ENCODE results near the gene CHRD.

CHRD gene

GRCh38 chr3:184360929-184361531, 18.8 kb upstream of the CHRD start:
- DNase-seq (ENCODE audit: low read depth), result no peak

GRCh38 chr3:184361532-184361931, 18.3 kb upstream of the CHRD start, which contains the start of the genes CLCN2 and POLR2H:
CLCN2 (minus strand) TSS chr3:184361605; CDS start chr3:184361479, 126 bp downstream.
POLR2H (plus strand) TSS chr3:184361710; CDS start chr3:184363493, 1,783 bp downstream.
- DNase-seq (ENCODE audit: low read depth), result peak; percentile 12

GRCh38 chr3:184361932-184362667, 17.8 kb upstream of the CHRD start:
- no peak for DNase-seq (ENCODE audit: low read depth)

GRCh38 chr3:184362668-184363546, 16.9 kb upstream of the CHRD start:
- DNase-seq (ENCODE audit: low read depth), result peak; percentile 91

GRCh38 chr3:184366619-184367289, 13.1 kb upstream of the CHRD start:
- DNase-seq (ENCODE audit: low read depth), result no peak

- DNase-seq (ENCODE audit: low read depth), result no peak
These were observed 11.7 kb upstream of the CHRD start for GRCh38 chr3:184368116-184368515.

- DNase-seq (ENCODE audit: low read depth), result no peak
These were observed 11.2 kb upstream of the CHRD start for GRCh38 chr3:184368586-184369183.

GRCh38 chr3:184371570-184372018, 8.3 kb upstream of the CHRD start:
- peak; percentile 35 for DNase-seq (ENCODE audit: low read depth)

GRCh38 chr3:184372296-184372821, 7.5 kb upstream of the CHRD start:
- no peak for DNase-seq (ENCODE audit: low read depth)

- DNase-seq (ENCODE audit: low read depth), result no peak
These were observed 6.9 kb upstream of the CHRD start for GRCh38 chr3:184372911-184373310.

GRCh38 chr3:184373422-184373821, 6.4 kb upstream of the CHRD start:
- DNase-seq (ENCODE audit: low read depth), result no peak

- no peak for DNase-seq (ENCODE audit: low read depth)
These were observed 4.0 kb upstream of the CHRD start for GRCh38 chr3:184375747-184376461.

GRCh38 chr3:184377374-184377773, 2.5 kb upstream of the CHRD start:
- no peak for DNase-seq (ENCODE audit: low read depth)

- no peak for DNase-seq (ENCODE audit: low read depth)
These were observed 1.9 kb upstream of the CHRD start, which contains the start of gene THPO for GRCh38 chr3:184377882-184378445. THPO (minus strand) TSS chr3:184378207; CDS start chr3:184376259, 1,948 bp downstream.

GRCh38 chr3:184378651-184379357, 1.1 kb upstream of the CHRD start:
- DNase-seq (ENCODE audit: low read depth), result no peak

GRCh38 chr3:184380185-184380626, 352 bp downstream of the CHRD start:
- DNase-seq (ENCODE audit: low read depth), result no peak

GRCh38 chr3:184380627-184381260, 890 bp downstream of the CHRD start:
- no peak for DNase-seq (ENCODE audit: low read depth)

- DNase-seq (ENCODE audit: low read depth), result no peak
These were observed 1.7 kb downstream of the CHRD start for GRCh38 chr3:184381261-184382224.

Measured in activated T-helper 1 cell treated with Interleukin-2 at 50 U/mL for 16 hours (primary cell).